ENCODE results near the gene IPO4.
"Not testable (repeated sequence)": the region's sequence is repeated elsewhere in the genome, so short reads cannot be mapped to it uniquely, and the experiment has no call there.

Gene IPO4

DNA sequence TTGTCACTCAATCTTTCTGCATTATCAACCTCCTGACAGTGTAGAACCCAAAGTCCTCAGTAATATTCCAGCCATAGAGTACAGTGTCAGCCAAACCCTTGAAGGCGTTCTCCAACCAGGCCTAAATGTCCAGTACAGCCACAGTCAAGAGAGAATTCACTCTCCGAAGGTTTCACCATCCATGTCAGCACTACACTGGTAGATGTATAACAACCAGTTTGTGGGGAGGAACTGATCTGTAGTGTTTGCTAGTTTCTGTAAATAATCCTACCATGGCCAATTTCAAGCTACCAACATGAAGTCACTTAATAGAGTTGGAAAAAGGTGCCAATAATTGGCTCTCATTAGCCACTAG, 27.7 kb upstream of the IPO4 start:
- no peak for DNase-seq

GRCh38 chr14:24215495-24216344, 27.1 kb upstream of the IPO4 start, which contains the start of gene MDP1:
MDP1 (minus strand) TSS chr14:24216066; CDS start chr14:24215955, 111 bp downstream.
- DNase-seq = peak; percentile 86

GRCh38 chr14:24213866-24214662, 25.4 kb upstream of the IPO4 start:
- DNase-seq = no peak

- peak; percentile 99 for DNase-seq
Measured at GRCh38 chr14:24212924-24213865, 24.6 kb upstream of the IPO4 start, which contains the start of gene CHMP4A. CHMP4A (minus strand) TSS chr14:24213488; CDS start chr14:24213439, 49 bp downstream.

DNA sequence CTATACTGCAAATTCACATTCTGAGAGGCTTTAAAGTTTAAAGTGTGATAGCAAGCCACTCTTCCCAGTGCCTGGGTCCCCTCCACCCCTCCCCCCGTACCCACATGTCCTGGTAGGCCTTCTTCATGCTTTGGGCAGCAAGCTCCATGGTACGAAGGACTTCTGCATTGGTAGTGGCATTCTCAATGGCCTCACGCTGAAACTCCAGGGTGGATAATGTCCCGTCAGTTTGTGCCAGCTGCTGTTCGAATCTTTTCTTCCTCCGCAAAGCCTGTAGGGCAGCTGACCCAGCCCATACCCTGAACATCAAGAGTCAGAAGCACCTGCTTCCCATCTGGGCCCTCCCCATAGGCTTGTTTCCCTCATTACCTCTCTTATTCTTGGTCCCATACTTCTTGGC, 22.7 kb upstream of the IPO4 start:
- no peak for DNase-seq

- DNase-seq = no peak
Measured at GRCh38 chr14:24207625-24208024, 19.0 kb upstream of the IPO4 start.

DNA sequence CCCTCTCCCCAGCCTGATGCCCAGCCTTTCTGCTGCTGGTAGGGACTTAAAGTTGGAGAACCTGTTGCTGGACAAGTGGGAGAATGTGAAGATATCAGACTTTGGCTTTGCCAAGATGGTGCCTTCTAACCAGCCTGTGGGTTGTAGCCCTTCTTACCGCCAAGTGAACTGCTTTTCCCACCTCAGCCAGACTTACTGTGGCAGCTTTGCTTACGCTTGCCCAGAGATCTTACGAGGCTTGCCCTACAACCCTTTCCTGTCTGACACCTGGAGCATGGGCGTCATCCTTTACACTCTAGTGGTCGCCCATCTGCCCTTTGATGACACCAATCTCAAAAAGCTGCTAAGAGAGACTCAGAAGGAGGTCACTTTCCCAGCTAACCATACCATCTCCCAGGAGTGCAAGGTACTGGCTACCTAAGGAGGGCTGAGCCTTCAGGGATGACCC, 18.5 kb upstream of the IPO4 start:
- no peak for DNase-seq

DNA sequence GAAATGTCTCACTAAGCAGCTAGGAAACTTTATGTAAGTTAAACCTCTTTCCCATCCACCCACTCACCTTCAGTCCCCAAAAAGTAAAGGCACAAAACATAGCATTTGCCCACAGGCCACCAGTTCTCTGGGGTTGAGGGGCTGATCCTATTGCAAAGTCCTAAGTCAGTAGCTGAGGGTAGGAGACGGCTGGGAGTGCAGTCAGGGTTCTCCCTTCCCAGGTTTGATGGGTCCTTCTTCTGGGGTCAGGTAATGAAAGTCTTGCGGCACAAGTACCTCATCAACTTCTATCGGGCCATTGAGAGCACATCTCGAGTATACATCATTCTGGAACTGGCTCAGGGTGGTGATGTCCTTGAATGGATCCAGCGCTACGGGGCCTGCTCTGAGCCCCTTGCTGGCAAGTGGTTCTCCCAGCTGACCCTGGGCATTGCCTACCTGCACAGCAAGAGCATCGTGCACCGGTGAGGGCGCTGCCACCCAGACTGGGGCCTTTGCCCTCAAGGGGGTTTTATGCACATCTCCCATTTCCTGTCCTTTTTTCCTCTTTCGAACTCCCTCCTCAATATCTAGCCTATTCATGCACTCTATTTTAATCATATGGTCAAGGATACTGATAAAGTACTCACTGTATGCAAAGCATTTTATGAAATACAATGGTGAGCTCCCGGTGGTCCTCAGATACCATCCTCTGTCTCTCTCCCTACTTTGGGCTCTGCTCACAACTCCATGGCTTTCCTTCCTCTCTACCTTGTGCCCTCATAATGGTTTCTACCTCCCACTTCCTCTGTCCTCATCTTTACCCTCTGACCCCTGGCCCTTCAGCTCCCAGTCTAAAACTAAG, 17.9 kb upstream of the IPO4 start:
- no peak for DNase-seq

DNA sequence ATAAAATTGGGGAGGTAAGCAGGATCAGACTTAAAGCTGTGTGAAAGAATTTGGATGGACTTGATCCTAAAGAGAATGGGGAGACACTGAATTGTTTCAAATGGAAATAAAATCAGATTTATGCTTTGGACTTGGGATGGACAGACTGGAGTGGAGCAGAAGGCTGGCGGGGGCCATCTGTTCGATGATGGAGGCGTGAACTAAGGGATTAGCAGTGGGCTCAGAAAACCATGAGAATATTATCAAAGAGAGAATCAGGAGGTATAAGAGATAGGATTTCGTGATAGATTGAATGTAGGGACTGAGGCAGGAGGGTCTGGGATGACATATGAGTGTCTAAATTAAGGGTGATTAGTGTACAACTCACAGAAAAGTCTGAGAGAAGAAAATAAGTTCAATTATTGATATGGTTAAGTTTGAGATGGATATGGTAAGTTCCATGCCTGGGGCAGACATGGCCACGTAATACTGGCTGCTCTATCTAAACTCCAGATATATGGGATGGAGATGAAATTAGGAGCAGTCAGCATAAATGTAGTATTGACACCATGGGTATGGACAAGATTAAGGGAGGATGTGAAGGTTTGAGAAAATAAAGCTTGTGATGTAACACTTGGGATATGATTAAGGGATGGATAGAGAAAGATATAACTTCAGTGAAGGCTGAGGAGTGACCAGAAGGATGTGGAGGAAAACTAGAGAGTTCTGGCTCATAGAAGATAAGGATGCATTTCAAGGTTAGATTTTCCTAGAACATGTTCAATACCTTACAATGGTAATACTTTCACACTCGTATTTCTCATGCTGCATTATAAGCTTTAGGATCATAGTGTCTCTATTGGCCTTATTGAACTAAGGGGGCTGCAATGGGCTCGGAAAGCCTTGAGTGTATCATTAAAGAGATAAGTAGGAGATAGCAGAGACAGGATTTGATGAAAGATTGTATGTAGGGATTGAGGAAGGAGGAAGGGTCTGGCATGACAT, 15.8 kb upstream of the IPO4 start:
- DNase-seq = no peak

DNA sequence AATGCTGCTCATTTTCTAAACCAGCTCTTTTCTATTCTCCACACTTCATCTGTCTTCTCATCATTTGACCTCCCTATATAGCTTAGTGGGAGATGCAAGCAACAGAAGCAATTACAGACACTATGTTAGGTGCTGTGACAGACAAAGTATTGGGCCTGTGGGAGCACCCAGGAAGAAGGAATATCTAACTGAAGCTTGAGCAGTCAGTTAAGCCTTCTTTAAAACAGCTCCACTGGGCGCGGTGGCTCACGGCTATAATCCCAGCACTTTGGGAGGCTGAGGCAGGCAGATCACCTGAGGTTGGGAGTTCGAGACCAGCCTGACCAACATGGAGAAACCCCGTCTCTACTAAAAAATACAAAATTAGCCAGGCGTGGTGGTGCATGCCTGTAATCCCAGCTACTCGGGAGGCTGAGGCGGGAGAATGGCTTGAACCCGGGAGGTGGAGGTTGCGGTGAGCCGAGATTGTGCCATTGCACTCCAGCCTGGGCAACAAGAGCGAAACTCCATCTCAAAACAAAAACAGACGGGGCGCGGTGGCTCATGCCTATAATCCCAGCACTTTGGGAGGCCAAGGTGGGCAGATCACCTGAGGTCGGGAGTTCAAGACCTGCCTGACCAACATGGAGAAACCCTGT, 14.8 kb upstream of the IPO4 start:
- DNase-seq = not testable (repeated sequence)

DNA sequence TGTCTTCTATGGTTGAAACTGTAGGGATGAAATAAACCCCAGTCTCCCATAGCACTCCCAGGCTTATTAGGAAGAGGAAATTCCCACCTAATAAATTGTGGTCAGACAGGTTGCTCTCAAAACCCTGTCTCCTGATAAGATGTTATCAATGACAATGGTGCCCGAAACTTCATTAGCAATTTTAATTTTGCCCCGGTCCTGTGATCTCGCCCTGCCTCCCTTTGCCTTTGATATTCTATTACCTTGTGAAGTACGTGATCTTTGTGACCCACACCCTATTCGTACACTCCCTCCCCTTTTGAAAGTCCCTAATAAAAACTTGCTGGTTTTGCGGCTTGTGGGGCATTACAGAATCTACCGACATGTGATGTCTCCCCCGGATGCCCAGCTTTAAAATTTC, 13.9 kb upstream of the IPO4 start:
- not testable (repeated sequence) for DNase-seq

DNA sequence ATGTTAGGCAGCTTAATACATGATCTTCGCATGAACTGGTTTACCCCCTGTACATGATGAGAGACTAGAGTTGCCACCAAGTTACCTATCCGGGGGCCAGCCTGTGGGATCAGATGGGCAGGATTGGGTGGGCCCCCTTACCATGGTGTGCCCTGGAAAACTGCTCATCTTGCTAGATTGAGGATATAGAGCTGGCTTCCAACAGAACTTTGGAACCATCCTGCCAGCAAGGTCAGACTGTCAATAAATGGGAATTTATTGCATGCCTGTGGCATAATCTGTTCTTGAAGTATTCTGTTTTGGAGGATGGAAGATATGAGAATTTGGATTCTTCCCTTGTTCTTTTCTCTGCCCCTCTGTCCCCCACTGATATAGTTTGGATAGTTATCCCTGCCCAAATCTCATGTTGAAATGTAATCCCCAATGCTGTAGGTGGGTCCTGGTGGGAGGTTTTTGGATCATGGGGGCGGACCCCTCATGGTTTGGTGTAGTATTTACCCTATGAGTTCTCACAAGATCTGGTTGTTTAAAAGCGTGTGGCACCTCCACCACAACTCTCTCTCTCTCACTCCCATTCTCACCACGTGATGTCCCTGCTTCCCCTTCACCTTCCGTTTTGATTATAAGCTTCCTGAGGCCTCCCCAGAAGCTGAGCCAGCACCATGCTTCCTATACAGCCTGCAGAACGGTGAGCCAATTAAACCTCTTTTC, 10.4 kb upstream of the IPO4 start:
- no peak for DNase-seq

DNA sequence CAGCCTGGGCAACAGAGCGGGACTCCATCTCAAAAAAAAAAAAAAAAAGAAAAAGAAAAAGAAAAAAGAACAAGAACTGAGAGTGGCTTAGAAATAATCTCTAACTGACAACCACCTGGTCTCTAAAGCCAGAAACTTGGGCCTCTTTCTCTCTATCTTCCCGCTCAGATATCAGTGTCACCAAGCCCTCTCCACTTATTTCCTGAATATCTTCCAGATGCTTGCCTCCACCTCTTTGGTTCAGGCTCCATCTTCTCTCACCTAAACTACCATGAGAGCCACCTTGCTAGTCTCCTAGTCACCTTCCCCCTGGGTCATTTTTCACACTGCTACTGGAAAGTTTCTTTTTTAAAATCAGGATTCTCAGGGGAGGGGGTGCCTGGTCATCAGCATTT, 8.4 kb upstream of the IPO4 start:
- DNase-seq = no peak

GRCh38 chr14:24196071-24197055, 7.7 kb upstream of the IPO4 start:
- DNase-seq = no peak

GRCh38 chr14:24195186-24196070, 6.8 kb upstream of the IPO4 start, which contains the start of gene TM9SF1:
TM9SF1 (minus strand) TSS chr14:24195441; CDS start chr14:24195019, 422 bp downstream.
- peak; percentile 85 for DNase-seq

DNA sequence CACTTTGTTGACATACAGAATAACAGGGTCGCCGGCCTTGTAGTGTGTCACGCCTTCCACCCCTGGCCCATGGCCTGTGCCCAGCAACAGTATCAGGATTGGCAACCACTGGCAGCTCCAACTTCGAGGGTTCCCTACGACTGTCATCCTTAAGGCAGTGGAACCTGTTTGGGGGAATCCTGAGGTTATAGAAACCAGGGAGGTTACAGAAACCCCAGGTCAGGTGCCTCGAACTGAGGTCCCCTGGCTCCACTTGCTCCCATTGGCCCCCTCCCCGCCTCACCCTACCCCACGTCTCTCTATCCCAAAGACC, 6.2 kb upstream of the IPO4 start:
- DNase-seq = no peak
